SK-N-SH treated with all-trans-retinoic acid at 6 μM for 48 hours (cell line): ENCODE results near the gene KAT7.

Experiments used
- ATAC-seq: fragments of 200-7000 bp; cut with Tn5 transposase; 3 replicates; pipeline ENCODE4 v1.9.1; 2020; ENCODE audit warnings: mild to moderate bottlenecking, moderate library complexity
- ARNTL ChIP-seq: fragments of 450-650 bp; formaldehyde crosslinking; IDR thresholded peaks from 2 replicates; pipeline ENCODE4 v1.5.0; 2020; ENCODE audit warnings: low read depth, mild to moderate bottlenecking, moderate library complexity, borderline replicate concordance
- CREB5 ChIP-seq: fragments of 250-450 bp; sonication (Bioruptor Pico); IDR thresholded peaks from 2 replicates; pipeline ENCODE4 v1.5.1; 2020; ENCODE audit warnings: low read depth, mild to moderate bottlenecking, moderate library complexity
- ESRRG ChIP-seq: fragments of 250-450 bp; sonication (Bioruptor Pico); IDR thresholded peaks from 2 replicates; pipeline ENCODE4 v1.6.1; 2021; ENCODE audit warnings: mild to moderate bottlenecking
- ISL1 ChIP-seq: fragments of 250-450 bp; sonication (Bioruptor Pico); IDR thresholded peaks from 2 replicates; pipeline ENCODE4 v2.1.2; 2022; ENCODE audit warnings: mild to moderate bottlenecking, moderate library complexity
- OSR1 ChIP-seq: fragments of 250-450 bp; sonication (Bioruptor Pico); IDR thresholded peaks from 2 replicates; pipeline ENCODE4 v1.8.0; 2022; ENCODE audit warnings: moderate library complexity, mild to moderate bottlenecking, inconsistent platforms
- PATZ1 ChIP-seq: fragments of 250-450 bp; sonication (Bioruptor Pico); IDR thresholded peaks from 2 replicates; pipeline ENCODE4 v1.8.0; 2020; ENCODE audit warnings: mild to moderate bottlenecking, moderate library complexity, borderline replicate concordance
- PPARA ChIP-seq: fragments of 250-450 bp; sonication (Bioruptor Pico); IDR thresholded peaks from 2 replicates; pipeline ENCODE4 v1.5.0; 2020; ENCODE audit warnings: mild to moderate bottlenecking, borderline replicate concordance
- TCF4 ChIP-seq: fragments of 250-450 bp; sonication (Bioruptor Pico); IDR thresholded peaks from 2 replicates; pipeline ENCODE4 v1.8.0; 2021; ENCODE audit warnings: mild to moderate bottlenecking, moderate library complexity, borderline replicate concordance
- TOX ChIP-seq: fragments of 250-450 bp; sonication (Bioruptor Pico); IDR thresholded peaks from 2 replicates; pipeline ENCODE4 v1.8.0; 2021; ENCODE audit warnings: mild to moderate bottlenecking, moderate library complexity, borderline replicate concordance
- TSHZ2 ChIP-seq: fragments of 250-450 bp; sonication (Bioruptor Pico); IDR thresholded peaks from 2 replicates; pipeline ENCODE4 v1.5.0; 2020; ENCODE audit warnings: mild to moderate bottlenecking, moderate library complexity
- ZFP30 ChIP-seq: fragments of 450-650 bp; formaldehyde crosslinking; IDR thresholded peaks from 2 replicates; pipeline ENCODE4 v1.5.0; 2022; ENCODE audit warnings: mild to moderate bottlenecking, moderate library complexity
- ZNF70 ChIP-seq: fragments of 450-650 bp; formaldehyde crosslinking; IDR thresholded peaks from 2 replicates; pipeline ENCODE4 v1.5.0; 2020; ENCODE audit warnings: mild to moderate bottlenecking, moderate library complexity
- TF ChIP-seq, protein P1 (sequence below): fragments of 250-450 bp; sonication (Bioruptor Pico); IDR thresholded peaks from 2 replicates; pipeline ENCODE4 v1.5.1; 2021; ENCODE audit warnings: mild to moderate bottlenecking, moderate library complexity

KAT7 gene

GRCh38 chr17:49848739-49849138 lies 60.3 kb downstream of the KAT7 start:
- ATAC-seq = no peak
- TF ChIP-seq TCF4 (CRISPR knock-in tag) (no peak), OSR1 (CRISPR knock-in tag) (no peak), PATZ1 (CRISPR knock-in tag) (no peak), PPARA (CRISPR knock-in tag) (no peak), TSHZ2 (CRISPR knock-in tag) (no peak), ZFP30 (no peak)

DNA sequence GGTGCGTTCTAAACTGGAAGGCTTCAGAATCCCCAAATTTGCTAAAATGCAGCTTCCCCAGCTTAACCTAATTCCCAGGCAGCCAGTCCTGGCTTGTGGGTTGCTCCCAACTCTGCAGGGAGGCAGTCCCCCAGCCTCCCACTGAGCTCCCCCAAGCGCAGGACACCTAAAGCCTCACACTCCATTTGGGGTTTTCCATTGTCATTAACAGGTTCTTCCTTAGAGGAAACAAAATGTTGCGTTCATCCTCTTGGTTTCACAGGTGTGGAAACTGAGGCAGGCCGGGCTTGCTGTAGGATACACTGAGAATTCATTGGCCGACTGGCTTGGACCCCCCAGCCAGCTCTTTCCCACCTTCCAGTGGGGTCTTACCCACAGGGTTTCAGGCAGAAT lies 61.7 kb downstream of the KAT7 start:
- TF ChIP-seq ISL1 (no peak), TSHZ2 (CRISPR knock-in tag) (no peak), ARNTL (CRISPR knock-in tag) (no peak), TOX (CRISPR knock-in tag) (no peak), ZNF70 (no peak)
- TF ChIP-seq, protein P1, sequence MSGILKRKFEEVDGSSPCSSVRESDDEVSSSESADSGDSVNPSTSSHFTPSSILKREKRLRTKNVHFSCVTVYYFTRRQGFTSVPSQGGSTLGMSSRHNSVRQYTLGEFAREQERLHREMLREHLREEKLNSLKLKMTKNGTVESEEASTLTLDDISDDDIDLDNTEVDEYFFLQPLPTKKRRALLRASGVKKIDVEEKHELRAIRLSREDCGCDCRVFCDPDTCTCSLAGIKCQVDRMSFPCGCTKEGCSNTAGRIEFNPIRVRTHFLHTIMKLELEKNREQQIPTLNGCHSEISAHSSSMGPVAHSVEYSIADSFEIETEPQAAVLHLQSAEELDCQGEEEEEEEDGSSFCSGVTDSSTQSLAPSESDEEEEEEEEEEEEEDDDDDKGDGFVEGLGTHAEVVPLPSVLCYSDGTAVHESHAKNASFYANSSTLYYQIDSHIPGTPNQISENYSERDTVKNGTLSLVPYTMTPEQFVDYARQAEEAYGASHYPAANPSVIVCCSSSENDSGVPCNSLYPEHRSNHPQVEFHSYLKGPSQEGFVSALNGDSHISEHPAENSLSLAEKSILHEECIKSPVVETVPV (CRISPR knock-in tag) = no peak
- ATAC-seq = no peak

- ATAC-seq = peak; percentile 46
- TF ChIP-seq CREB5 (CRISPR knock-in tag) = no peak
- TF ChIP-seq ESRRG = no peak
- TF ChIP-seq TSHZ2 (CRISPR knock-in tag) = no peak
- TF ChIP-seq PATZ1 (CRISPR knock-in tag) = no peak
- no peak for TF ChIP-seq ZFP30
Observed at GRCh38 chr17:49850772-49851386, 62.4 kb downstream of the KAT7 start.
